ENCODE data around the gene MMP15. TPM values are rescaled to one million over a fixed set of nuclear protein-coding genes. Genes with fewer than 3 reads are reported as not detected.
"Not testable (repeated sequence)": the region's sequence is repeated elsewhere in the genome, so short reads cannot be mapped to it uniquely, and the experiment has no call there.

The MMP15 gene
- total RNA-seq, 2 experiments from 2014 or later = 0.61 to 0.84 TPM

GRCh38 chr16:58063377-58064076, 38.0 kb downstream of the MMP15 start:
- CTCF ChIA-PET = no interaction called here
- POLR2A ChIA-PET = no interaction called here

DNA sequence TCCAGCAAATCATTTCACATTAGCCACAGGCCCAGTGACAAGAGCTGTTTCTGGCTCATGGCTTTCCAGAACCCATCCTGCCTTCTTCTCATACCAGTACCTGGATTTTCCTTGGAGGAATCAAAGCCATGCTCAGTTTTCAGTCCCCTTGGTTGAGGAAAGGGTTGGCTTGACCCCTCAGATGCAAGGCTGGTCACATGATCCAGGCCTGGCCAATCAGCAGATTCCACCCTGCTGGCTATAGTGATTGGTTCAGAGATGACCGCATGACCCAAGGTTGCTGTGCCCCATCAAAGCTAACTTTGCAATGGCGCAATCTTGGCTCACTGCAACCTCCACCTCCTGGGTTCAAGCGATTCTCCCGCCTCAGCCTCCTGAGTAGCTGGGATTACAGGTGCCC, 45.0 kb downstream of the MMP15 start:
- ChIA-PET POLR2A (no interaction called here), CTCF (no interaction called here)

- POLR2A ChIA-PET, CTCF ChIA-PET: not testable (repeated sequence)
Measured at GRCh38 chr16:58072134-58072533, 46.6 kb downstream of the MMP15 start.

DNA sequence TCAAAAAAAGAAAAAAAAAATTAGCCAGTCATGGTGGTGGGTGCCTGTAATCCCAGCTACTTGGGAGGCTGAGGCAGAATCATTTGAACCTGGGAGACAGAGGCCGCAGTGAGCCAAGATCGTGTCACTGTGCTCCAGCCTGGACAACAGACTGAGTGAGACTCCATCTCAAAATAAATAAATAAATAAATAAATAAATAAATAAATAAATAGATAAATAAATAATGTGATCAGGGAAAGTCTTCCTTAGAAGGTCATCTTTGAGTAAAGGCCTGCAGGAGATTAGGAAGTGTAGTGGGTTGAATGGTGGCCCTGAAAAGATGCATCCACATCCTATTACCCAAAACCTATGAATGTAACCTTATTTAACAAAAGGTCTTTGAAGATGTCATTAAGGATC, 47.5 kb downstream of the MMP15 start:
- CTCF ChIA-PET, POLR2A ChIA-PET: not testable (repeated sequence)

- POLR2A ChIA-PET = no interaction called here
- CTCF ChIA-PET = no interaction called here
Measured at GRCh38 chr16:58074657-58075056, 49.1 kb downstream of the MMP15 start.

DNA sequence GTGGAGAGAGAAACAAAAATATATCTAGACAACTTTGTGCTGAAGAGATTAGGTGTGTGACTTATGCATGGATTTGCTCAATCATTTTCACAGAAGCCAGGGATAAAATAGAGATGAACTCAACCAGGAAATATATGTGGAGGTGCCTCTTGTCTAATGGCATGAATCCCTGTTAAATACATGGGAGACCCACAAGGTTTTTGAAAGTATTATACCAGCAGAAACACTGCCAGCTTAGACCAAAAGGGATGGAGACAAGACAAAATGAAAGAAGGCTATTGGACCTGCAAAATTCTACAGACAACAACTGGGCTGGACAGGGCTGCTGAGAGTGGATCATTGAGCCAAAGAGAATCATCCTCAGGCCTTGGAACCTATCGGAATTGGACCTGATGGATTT, 51.0 kb downstream of the MMP15 start:
- POLR2A ChIA-PET = no interaction called here
- CTCF ChIA-PET = no interaction called here

GRCh38 chr16:58077796-58078195, 52.2 kb downstream of the MMP15 start:
- ChIA-PET POLR2A (no interaction called here), CTCF (no interaction called here)

DNA sequence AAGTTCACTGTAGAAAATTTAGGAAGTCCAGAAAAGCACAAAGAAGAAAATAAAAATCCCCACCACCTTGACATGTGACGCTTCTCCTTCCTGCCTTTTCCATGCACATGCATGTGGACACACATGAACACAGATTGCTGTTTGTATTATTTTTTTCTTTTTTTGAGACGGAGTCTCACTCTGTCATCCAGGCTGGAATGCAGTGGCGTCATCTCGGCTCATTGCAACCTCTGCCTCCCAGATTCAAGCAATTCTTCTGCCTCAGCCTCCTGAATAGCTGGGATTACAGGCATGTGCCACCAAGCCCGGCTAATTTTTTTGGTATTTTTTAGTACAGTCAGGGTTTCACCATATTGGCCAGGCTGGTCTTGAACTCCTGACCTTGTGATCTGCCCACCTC, 55.1 kb downstream of the MMP15 start:
- POLR2A ChIA-PET, CTCF ChIA-PET: not testable (repeated sequence)

DNA sequence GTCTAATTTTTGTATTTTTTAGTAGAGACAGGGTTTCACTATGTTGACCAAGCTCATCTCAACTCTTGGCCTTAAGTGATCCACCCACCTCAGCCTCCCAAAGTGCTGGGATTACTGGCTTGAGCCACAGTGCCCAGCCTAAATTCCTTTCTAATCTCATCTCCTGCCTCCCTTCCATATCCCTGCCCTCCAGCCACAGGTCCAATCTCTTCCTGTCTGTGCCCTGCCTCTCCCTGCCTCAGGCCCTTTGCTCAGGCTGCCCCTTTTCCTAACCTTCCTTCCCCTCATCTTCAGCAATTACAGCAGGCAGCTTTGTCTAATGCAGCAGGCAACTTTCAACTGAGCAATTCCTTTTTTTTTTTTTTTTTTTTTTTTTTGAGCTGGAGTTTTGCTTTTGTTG, 56.8 kb downstream of the MMP15 start:
- CTCF ChIA-PET = interaction anchor here (0.6 to 0.7 kb wide), 2 partner anchors 15 to 393 kb away, joined by 3 to 5 read pairs; no protein-coding TSS in a partner anchor
- POLR2A ChIA-PET = no interaction called here

GRCh38 chr16:58084635-58085034, 59.1 kb downstream of the MMP15 start:
- ChIA-PET CTCF (no interaction called here), POLR2A (no interaction called here)

DNA sequence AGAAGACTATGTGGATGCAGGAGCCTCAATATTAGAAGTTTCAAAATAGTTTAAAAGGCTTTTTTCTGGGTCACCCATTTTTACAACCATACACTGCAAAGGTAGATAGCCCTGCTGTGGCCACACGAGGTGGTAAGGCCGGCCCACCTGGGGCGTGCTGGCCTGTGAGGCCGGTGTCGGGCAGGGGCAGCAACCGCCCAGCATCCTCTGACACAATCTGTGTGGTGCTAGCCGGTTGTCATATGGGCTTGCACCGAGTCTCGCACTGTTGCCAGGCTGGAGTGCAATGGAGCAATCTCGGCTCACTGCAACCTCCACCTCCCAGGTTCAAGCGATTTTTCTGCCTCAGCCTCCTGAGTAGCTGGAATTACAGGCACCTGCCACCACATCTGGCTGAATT, 59.6 kb downstream of the MMP15 start:
- ChIA-PET POLR2A (no interaction called here), CTCF (no interaction called here)

GRCh38 chr16:58085584-58086251, 60.2 kb downstream of the MMP15 start:
- ChIA-PET CTCF (no interaction called here), POLR2A (no interaction called here)

- ChIA-PET CTCF (no interaction called here), POLR2A (no interaction called here)
Measured at GRCh38 chr16:58086381-58087208, 61.0 kb downstream of the MMP15 start.

DNA sequence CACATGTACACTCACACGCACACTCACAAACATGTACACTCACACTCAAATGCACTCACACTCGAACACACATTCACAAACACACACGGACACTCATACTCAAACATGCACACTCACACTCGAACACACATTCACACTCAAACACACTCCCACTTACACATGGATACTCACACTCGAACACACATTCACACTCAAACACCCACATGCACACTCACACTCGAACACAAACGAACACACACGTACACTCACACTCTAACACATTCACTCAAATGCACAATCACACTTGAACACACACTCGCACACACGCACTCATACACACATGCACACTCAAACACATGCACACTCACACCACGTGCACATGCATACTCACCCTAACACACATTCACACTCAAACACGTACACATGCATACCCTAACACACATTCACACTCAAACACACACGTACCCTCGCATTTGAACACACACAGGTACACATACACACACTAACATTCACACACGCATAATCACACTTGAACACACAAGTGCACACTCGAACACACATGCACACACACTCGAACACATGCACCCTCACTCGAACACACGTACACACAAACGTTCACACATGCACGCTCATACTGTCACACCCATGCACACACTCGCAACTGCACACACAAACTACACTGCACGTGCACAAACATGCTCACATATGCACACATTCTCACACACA, 61.8 kb downstream of the MMP15 start:
- ChIA-PET CTCF (no interaction called here), POLR2A (no interaction called here)

DNA sequence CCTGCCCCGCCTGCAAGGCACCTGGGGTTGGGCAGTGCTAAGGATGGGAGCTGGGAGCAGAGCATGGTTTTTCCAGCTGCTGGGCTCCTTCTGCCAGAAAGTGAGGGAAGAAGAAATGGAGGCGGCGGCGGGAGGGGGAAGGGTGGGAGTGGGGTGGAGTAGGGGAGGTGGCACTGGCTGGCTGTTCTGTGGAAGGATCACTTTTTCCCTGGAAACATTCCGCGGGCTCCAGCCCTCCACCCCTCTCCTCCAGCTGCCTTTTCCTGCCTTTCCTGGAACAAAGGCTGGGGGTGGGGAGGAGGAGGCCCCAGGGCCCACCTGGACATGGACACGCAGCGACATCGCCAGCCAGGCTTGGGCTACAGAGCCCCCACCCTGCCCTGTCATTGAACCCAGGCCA, 62.5 kb downstream of the MMP15 start:
- ChIA-PET POLR2A (no interaction called here), CTCF (no interaction called here)

DNA sequence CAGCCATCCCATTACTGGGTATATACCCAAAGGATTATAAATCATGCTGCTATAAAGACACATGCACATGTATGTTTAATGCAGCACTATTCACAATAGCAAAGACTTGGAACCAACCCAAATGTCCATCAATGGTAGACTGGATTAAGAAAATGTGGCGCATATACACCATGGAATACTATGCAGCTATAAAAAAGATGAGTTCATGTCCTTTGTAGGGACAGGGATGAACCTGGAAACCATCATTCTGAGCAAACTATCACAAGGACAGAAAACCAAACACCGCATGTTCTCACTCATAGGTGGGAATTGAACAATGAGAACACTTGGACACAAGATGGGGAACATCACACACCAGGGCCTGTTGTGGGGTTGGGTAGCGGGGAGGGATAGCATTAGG, 64.8 kb downstream of the MMP15 start:
- POLR2A ChIA-PET, CTCF ChIA-PET: not testable (repeated sequence)

- ChIA-PET CTCF (interaction anchor here (0.5 kb wide), 1 partner anchor 283 kb away, joined by 3 read pairs; no protein-coding TSS in a partner anchor), POLR2A (no interaction called here)
Measured at GRCh38 chr16:58094026-58094425, 68.5 kb downstream of the MMP15 start.

GRCh38 chr16:58094791-58095574, 69.4 kb downstream of the MMP15 start:
- ChIA-PET CTCF (no interaction called here), POLR2A (no interaction called here)

- CTCF ChIA-PET, POLR2A ChIA-PET: not testable (repeated sequence)
Measured at GRCh38 chr16:58095575-58095960, 70.0 kb downstream of the MMP15 start.

DNA sequence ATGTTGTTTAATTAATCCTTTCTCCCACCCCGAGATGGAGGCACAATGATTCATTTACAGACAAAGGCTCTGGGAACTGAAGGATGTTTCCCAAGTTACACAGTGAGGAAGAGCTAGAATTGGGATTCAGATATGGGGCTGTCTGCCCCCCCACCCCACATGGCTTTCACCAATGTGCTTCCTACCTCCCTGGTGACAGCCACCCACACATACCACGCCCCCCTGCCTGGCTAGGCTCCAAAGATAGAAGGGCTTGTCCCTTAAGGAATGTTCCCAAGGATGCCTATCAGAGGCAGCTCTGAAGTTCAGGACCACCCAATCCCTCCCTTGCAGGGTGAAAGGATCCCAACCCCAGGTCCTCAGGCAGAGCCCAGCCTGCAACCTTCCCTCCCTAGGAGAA, 70.7 kb downstream of the MMP15 start:
- POLR2A ChIA-PET = no interaction called here
- CTCF ChIA-PET = interaction anchor here (0.5 to 1.0 kb wide), 2 partner anchors 78 to 238 kb away, joined by 3 read pairs; no protein-coding TSS in a partner anchor
